Left lobe of liver (tissue), 2 donors: ENCODE data around the gene CER1. TPM values are rescaled to one million over a fixed set of nuclear protein-coding genes. Genes with fewer than 3 reads are reported as not detected.

ENCODE experiments used
- ATAC-seq: fragments of 200-7000 bp; cut with Tn5 transposase; one replicate; pipeline ENCODE4 v1.9.1; 2020; ENCODE audit warnings: mild to moderate bottlenecking, moderate library complexity
- DNase-seq: peaks from one replicate; pipeline ENCODE4 v3.0.0-alpha.2; 2020; ENCODE audit warnings: low spot score
- total RNA-seq: library from RNA; stranded (reverse); gene quantifications from one replicate; pipeline ENCODE4 v1.2.1, GENCODE V29; 2021
- donor health status: DM: no; HTN: no; CAD: no; lungs with moderate emphysema.
- donor health status: DM: no; HTN: yes; CAD: no.

Gene CER1
- total RNA-seq = not detected

- DNase-seq (no peak), ATAC-seq (no peak)
Observed at GRCh38 chr9:14722391-14723035, at the start of gene CER1. CER1 (minus strand) TSS chr9:14722733; CDS start chr9:14722672, 61 bp downstream.

- ATAC-seq (no peak), DNase-seq (no peak)
Observed at GRCh38 chr9:14770592-14770991, 48.1 kb upstream of the CER1 start.

- ATAC-seq = no peak
- DNase-seq = no peak
Observed at GRCh38 chr9:14769230-14769571, 46.7 kb upstream of the CER1 start.

GRCh38 chr9:14768405-14769229 lies 46.1 kb upstream of the CER1 start:
- ATAC-seq (peak; percentile 85), DNase-seq (no peak)

- ATAC-seq = no peak
- DNase-seq = no peak
Observed at GRCh38 chr9:14766299-14766698, 43.8 kb upstream of the CER1 start.

- no peak for DNase-seq
- no peak for ATAC-seq
Observed at GRCh38 chr9:14761584-14761983, 39.1 kb upstream of the CER1 start.

- ATAC-seq = no peak
- no peak for DNase-seq
Observed at GRCh38 chr9:14760060-14760459, 37.5 kb upstream of the CER1 start.

- ATAC-seq (no peak), DNase-seq (no peak)
Observed at GRCh38 chr9:14756291-14756690, 33.8 kb upstream of the CER1 start.

GRCh38 chr9:14752871-14753270 lies 30.3 kb upstream of the CER1 start:
- ATAC-seq = no peak
- no peak for DNase-seq

- DNase-seq (no peak), ATAC-seq (no peak)
Observed at GRCh38 chr9:14752271-14752670, 29.7 kb upstream of the CER1 start.

- DNase-seq (no peak), ATAC-seq (no peak)
Observed at GRCh38 chr9:14750821-14751220, 28.3 kb upstream of the CER1 start.

GRCh38 chr9:14749741-14750211 lies 27.2 kb upstream of the CER1 start:
- no peak for ATAC-seq
- DNase-seq = no peak

- no peak for DNase-seq
- no peak for ATAC-seq
Observed at GRCh38 chr9:14748373-14748772, 25.8 kb upstream of the CER1 start.

GRCh38 chr9:14747111-14747510 lies 24.6 kb upstream of the CER1 start:
- no peak for DNase-seq
- ATAC-seq = no peak

GRCh38 chr9:14746626-14747025 lies 24.1 kb upstream of the CER1 start:
- ATAC-seq = no peak
- DNase-seq = no peak

- ATAC-seq (no peak), DNase-seq (no peak)
Observed at GRCh38 chr9:14744768-14745167, 22.2 kb upstream of the CER1 start.

- ATAC-seq = no peak
Observed at GRCh38 chr9:14741369-14741768, 18.8 kb upstream of the CER1 start.

GRCh38 chr9:14733133-14733532 lies 10.6 kb upstream of the CER1 start:
- ATAC-seq (no peak), DNase-seq (no peak)

More at GRCh38 chr9:14741369-14741768, 18.8 kb upstream of the CER1 start:
- no peak for DNase-seq

- no peak for ATAC-seq
Observed at GRCh38 chr9:14731294-14731981, 8.9 kb upstream of the CER1 start.

GRCh38 chr9:14730461-14730898 lies 7.9 kb upstream of the CER1 start:
- ATAC-seq (no peak), DNase-seq (no peak)

More at GRCh38 chr9:14731294-14731981, 8.9 kb upstream of the CER1 start:
- no peak for DNase-seq

- ATAC-seq (no peak), DNase-seq (no peak)
Observed at GRCh38 chr9:14723301-14723700, 768 bp upstream of the CER1 start.
